HG02678 (cell line): ENCODE measurements around the gene TTC21B.

Experiments used
- ATAC-seq: cut with Tn5 transposase; IDR thresholded peaks from one replicate; pipeline ENCODE4 v1.9.1; 2021; ENCODE audit warnings: mild to moderate bottlenecking, moderate library complexity; ENCODE audit not compliant: unreplicated experiment

The TTC21B gene

DNA sequence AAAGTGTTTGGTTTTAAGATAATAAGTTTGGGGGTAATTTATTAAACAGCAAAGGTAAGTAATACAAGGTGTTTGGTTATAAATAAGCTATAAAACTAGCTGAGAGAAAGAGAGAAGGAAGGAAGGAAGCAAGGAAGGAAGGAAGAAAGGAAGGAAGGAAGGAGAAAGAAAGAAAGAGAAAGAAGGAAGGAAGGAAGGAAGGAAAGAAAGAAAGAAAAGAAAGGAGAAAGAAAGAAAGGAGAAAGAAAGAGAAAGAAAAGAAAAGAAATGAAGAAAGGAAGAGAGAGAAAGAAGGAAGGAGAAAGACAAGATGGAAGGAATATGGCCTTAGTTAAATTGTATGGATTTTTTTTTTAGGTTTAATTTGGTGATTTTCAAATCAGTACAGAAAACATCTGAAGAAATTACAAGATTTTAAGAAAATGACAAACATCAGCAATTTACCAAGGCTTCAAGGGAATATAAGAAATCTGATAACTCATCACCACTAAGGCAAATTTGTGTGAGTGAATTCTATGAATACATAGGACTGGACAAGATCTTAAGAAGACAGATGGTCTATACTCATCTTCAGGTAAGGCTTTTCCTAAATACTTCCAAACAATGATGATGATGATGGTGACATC is 113.1 kb downstream of the TTC21B start:
- ATAC-seq = no peak

- no peak for ATAC-seq
These were observed 114.0 kb downstream of the TTC21B start for GRCh38 chr2:165839610-165840009.

DNA sequence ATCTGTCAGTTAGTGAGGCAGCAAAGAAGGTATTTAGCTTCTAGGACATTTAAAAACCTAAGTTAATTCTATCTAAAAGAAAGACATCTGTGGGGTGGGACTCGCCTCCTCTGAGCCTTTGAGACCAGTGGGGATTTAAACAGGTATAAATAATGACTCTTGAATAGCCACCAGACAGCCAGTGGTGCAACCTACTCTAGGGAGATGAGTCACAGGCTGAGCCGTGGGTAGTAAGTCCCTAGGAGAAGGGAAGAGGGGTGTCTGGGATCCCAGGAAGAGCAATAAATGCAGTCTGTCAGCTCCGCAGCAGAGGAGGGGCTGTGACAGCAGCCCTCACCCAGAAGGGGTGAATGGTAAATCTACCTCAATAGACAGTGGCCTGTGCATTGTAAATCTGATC is 116.5 kb downstream of the TTC21B start:
- ATAC-seq = no peak

DNA sequence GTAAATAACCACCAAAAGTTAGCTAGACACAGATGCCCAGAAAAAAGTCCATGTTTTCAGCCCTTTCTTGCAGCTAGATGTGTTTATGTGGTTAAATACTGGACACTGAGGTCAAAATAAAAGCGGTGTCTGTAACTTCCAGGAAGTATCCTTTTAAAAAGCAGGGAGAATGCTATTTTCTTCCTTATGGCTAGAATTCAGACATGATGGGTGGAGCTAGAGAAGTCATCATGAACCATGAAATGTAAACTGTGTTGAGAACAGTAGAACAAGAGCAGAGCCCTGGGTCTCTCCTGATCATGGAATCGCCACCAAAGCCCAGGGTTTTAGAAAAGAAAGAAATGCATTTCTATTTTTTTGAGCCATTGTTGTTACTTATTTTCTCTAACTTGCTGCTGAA is 118.2 kb downstream of the TTC21B start:
- ATAC-seq = no peak

GRCh38 chr2:165833156-165833555 is 120.4 kb downstream of the TTC21B start:
- ATAC-seq = no peak

DNA sequence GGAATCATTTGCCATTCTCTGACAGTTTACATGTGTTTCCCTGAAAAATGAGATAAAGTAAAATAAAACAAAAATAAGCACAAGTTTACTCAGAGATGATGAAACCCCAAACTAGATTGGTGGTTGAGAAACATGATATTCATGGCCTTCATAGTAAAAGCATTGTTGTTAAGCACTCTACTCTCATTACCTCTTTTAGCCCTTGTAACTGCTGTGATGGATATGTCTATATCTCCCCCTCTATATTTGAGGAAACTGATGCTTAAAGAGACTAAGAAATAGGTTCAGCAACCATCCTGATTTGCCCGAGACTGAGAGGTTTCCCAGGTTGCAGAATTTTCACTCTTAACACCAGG is 125.7 kb downstream of the TTC21B start:
- ATAC-seq = no peak

- ATAC-seq = peak; percentile 71
These were observed 126.3 kb downstream of the TTC21B start for GRCh38 chr2:165827016-165827920.

DNA sequence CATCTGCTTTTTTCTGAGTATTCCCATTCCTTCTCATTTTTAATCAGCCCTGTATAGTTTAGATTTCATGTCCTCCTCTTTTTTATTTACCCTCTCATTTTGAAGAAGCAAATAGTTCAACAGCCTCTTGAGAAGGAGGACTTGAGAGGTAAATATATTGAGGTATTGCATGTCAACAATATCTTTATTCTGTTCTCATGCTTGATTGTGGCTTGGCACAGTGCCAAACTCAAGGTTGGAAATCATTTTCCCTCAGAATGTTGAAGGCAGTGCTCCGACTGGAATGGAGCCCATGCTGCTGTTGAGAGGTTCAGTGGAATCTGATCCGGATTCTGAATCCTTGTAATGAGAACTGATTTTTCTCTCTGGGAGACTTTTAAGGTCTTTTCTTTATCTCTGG is 128.5 kb downstream of the TTC21B start:
- ATAC-seq = no peak
